Transverse colon (tissue), 4 donors: Measurements from ENCODE around the gene CRIP2. TPM values are rescaled to one million over a fixed set of nuclear protein-coding genes. Genes with fewer than 3 reads are reported as not detected.

Experiments used
- DNase-seq: peaks from one replicate; pipeline ENCODE4 v3.0.0-alpha.2; 2019
- H3K27ac ChIP-seq, 4 donors: fragments of 200-600 bp; sonication (generic); 2 replicates each; pipeline ENCODE4 v1.5.1; 2016 to 2018; ENCODE audit warnings: inconsistent platforms in 4 of 4
- H3K27me3 ChIP-seq: fragments of 200-600 bp; sonication (generic); 2 replicates; pipeline ENCODE4 v1.5.1; 2017; ENCODE audit warnings: inconsistent platforms
- H3K36me3 ChIP-seq, 4 donors: fragments of 200-600 bp; sonication (generic); 2 replicates each; pipeline ENCODE4 v1.5.1; 2017 to 2019; ENCODE audit warnings: inconsistent platforms in 4 of 4
- H3K4me1 ChIP-seq, 4 donors: fragments of 200-600 bp; sonication (generic); 2 replicates each; pipeline ENCODE4 v1.5.1; 2017 to 2020; ENCODE audit warnings: inconsistent platforms in 4 of 4
- H3K4me3 ChIP-seq, 4 donors: fragments of 200-600 bp; sonication (generic); 1 replicate in 1 of 4; 2 replicates in 3 of 4; pipeline versions ENCODE4 v1.5.1 to v1.6.1; 2017 to 2019; ENCODE audit warnings: inconsistent platforms in 4 of 4
- H3K9me3 ChIP-seq, 2 donors: fragments of 200-600 bp; sonication (generic); 2 replicates each; pipeline ENCODE4 v1.5.1; 2017 to 2019; ENCODE audit warnings: inconsistent platforms in 2 of 2
- EP300 ChIP-seq: sonication (generic); formaldehyde crosslinking; IDR thresholded peaks from one replicate; pipeline ENCODE4 v1.6.1; 2017; ENCODE audit warnings: antibody characterized with exemption, low read depth
- POLR2A ChIP-seq: fragments of 450-650 bp; IDR thresholded peaks from one replicate; pipeline ENCODE4 v1.6.1; 2016; ENCODE audit warnings: antibody characterized with exemption, mild to moderate bottlenecking, moderate library complexity
- POLR2AphosphoS5 ChIP-seq, 3 donors: sonication (generic); formaldehyde crosslinking; IDR thresholded peaks; one replicate each; pipeline ENCODE4 v1.6.1; 2016; ENCODE audit warnings: antibody characterized with exemption in 3 of 3
- WGBS, 2 donors: methylation state at CpG; one replicate each; pipeline ENCODE4 v1.1.5; 2018; ENCODE audit warnings: low coverage in 1 of 2; 5-methylcytosine and 5-hydroxymethylcytosine counted together
- in situ Hi-C, 4 donors: fragments of 200-750 bp; cut with MboI; loops; one replicate each; pipeline versions ENCODE4 v1.15.0 to v1.15.1; 2017; ENCODE audit warnings: low sequenced_read_pairs in 3 of 4, low pct_ligation_motif_present in 1 of 4, low pct_unique_long_range_greater_than_20kb in 1 of 4
- intact Hi-C: fragments of 100-400 bp; cut with DNase I; formaldehyde crosslinking; loops from one replicate; pipeline ENCODE4 v1.15.1; 2023; ENCODE audit warnings: low total_unique reads
- total RNA-seq, 4 donors: library from RNA; depleted of rRNA; stranded (reverse); fragments of >200 nt; gene quantifications; one replicate each; pipeline ENCODE4 v1.1.0, GENCODE V29; 2016
- TF ChIP-seq, protein P1 (sequence below), 5 experiments: fragments of 200-600 bp in 3 of 5; fragments of 450-650 bp in 2 of 5; sonication (generic) in 3 of 5; IDR thresholded peaks; 1 replicate in 2 of 5; 2 replicates in 3 of 5; pipeline ENCODE4 v1.5.1; 2016 to 2017; ENCODE audit warnings: antibody characterized with exemption in 5 of 5, inconsistent platforms in 3 of 5, mild to moderate bottlenecking in 2 of 5, moderate library complexity in 1 of 5

CRIP2 gene
- total RNA-seq, 4 donors from 2014 or later, result 11.2 to 67.3 (median 22.4) TPM

DNA sequence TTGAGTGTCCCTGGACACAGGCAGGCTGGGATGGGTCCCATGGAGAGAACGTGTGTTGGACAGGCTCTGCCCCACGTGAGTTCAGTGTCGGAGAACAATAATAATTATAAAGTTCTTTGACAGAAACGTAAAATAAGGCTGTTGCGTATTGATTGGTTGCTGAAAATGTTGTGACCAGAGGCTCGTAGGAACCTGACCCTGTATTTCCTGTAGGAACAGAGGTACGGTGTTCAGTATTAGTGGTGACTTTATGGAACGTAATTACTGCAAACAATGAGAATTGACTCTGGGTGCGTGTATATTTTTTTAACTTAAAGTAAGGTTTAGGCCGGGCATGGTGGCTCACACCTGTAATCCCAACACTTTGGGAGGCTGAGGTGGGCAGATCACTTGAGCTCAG lies 47.2 kb upstream of the CRIP2 start:
- in situ Hi-C loops (no loop called here), intact Hi-C loops (no loop called here)
- no peak for DNase-seq
- H3K4me1 ChIP-seq, result peaks cover 0 to 3% (median 0%) of the 10 kb centered on the region in 4 donors
- H3K27ac ChIP-seq, result no peak overlapping the region
- no peaks in the 10 kb centered on the region for H3K9me3 ChIP-seq
- 92 to 99% methylated on average over 8 to 10 of the region's 10 CpGs for WGBS, 2 donors
- TF ChIP-seq, protein P1, sequence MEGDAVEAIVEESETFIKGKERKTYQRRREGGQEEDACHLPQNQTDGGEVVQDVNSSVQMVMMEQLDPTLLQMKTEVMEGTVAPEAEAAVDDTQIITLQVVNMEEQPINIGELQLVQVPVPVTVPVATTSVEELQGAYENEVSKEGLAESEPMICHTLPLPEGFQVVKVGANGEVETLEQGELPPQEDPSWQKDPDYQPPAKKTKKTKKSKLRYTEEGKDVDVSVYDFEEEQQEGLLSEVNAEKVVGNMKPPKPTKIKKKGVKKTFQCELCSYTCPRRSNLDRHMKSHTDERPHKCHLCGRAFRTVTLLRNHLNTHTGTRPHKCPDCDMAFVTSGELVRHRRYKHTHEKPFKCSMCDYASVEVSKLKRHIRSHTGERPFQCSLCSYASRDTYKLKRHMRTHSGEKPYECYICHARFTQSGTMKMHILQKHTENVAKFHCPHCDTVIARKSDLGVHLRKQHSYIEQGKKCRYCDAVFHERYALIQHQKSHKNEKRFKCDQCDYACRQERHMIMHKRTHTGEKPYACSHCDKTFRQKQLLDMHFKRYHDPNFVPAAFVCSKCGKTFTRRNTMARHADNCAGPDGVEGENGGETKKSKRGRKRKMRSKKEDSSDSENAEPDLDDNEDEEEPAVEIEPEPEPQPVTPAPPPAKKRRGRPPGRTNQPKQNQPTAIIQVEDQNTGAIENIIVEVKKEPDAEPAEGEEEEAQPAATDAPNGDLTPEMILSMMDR (IDR thresholded peaks at IDR 0.05), result no peak
- TF ChIP-seq POLR2AphosphoS5 (IDR thresholded peaks at IDR 0.05) (no peak), EP300 (no peak), POLR2A (no peak)
- H3K36me3 ChIP-seq, result no peaks in the 10 kb centered on the region
- H3K4me3 ChIP-seq, result no peak overlapping the region
- H3K27me3 ChIP-seq, result no peaks in the 10 kb centered on the region

DNA sequence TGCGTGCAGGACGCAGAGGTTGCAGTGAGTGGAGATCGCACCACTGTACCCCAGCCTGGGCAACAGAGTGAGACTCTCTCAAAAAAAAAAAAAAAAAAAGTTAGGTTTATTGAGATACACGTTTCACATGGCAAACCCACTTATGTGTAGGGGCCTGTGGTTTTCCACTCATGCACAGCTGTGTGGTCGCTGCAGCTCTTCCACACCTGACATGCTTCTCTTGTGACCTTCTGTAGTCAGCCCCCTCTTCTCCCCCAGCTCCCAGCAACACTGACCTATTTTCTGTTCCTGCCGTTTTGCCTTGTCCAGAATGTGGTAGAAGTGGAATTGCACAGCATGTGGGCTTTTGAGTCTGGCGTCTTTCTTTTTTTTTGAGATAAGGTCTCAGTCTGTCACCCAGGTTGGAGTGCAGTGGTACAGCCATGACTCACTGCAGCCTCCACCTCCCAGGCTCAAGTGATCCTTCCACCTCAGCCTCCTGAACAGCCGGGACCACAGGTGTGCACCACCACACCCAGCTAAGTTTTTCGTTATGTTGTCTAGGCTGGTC lies 46.6 kb upstream of the CRIP2 start:
- Histone ChIP-seq H3K4me1 (no peaks in the 10 kb centered on the region), H3K36me3 (no peaks in the 10 kb centered on the region), H3K4me3 (no peak overlapping the region), H3K27me3 (no peaks in the 10 kb centered on the region), H3K27ac (no peak overlapping the region), H3K9me3 (no peaks in the 10 kb centered on the region)
- in situ Hi-C loops (no loop called here), intact Hi-C loops (no loop called here)
- TF ChIP-seq EP300, result no peak
- no peak for TF ChIP-seq POLR2A
- no peak for TF ChIP-seq POLR2AphosphoS5 (IDR thresholded peaks at IDR 0.05)
- TF ChIP-seq, protein P1 (IDR thresholded peaks at IDR 0.05), result no peak
- no peak for DNase-seq
- 83 to 90% methylated on average over 4 to 9 of the region's 9 CpGs for WGBS, 2 donors

DNA sequence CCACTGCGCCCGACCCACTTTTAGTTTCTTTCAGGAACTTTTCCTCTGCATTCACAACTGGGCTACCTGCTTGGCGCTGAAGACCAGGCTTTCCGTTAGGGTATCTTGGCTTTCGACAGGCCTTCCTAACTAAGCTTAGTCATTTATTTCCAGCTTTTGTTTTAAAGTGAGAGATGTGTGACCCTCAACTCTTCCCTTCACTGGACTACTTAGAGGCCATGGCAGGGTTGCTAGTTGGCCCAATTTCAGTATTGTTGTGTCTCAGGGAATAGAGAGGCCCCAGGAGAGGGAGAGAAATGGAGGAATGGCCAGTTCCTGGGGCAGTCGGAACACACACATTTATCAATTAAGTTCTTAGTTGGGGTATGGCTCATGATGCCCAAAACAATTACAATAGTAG lies 44.6 kb upstream of the CRIP2 start:
- no peak for TF ChIP-seq EP300
- TF ChIP-seq POLR2AphosphoS5 (IDR thresholded peaks at IDR 0.05), result no peak
- TF ChIP-seq POLR2A, result no peak
- TF ChIP-seq, protein P1 (IDR thresholded peaks at IDR 0.05), result no peak
- H3K4me1 ChIP-seq, result no peaks in the 10 kb centered on the region
- H3K27me3 ChIP-seq, result no peaks in the 10 kb centered on the region
- no peak overlapping the region for H3K27ac ChIP-seq
- DNase-seq, result no peak
- intact Hi-C loops (no loop called here), in situ Hi-C loops (no loop called here)
- H3K9me3 ChIP-seq, result no peaks in the 10 kb centered on the region
- 90% methylated on average over 6 of the region's 6 CpGs; no CpG with 5 or more reads in 1 of the 2 donors for WGBS, 2 donors
- H3K36me3 ChIP-seq, result no peaks in the 10 kb centered on the region
- no peak overlapping the region for H3K4me3 ChIP-seq

DNA sequence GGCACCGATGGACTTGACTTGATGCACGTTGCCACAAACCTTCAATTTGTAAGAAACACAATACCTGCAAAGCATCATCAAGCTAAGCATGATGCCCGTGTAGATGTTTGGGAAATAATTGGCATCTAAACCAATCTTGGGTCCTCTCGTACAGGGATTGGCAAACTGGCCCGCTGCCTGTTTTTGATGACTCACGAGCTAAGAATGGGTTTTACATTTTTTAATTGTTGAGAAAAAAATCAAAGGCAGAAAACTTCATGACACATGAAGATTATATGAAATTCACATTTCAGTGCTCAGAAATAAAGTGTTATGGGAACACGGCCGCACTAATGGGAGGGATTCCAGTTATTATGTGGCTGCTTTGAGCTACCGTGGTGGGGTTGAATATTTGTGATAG lies 44.1 kb upstream of the CRIP2 start:
- WGBS, 2 donors, result 71 to 82% methylated on average over 9 of the region's 9 CpGs
- TF ChIP-seq, protein P1 (IDR thresholded peaks at IDR 0.05), result no peak
- TF ChIP-seq EP300 (no peak), POLR2AphosphoS5 (IDR thresholded peaks at IDR 0.05) (no peak), POLR2A (no peak)

More for the DNA sequence above, 44.1 kb upstream of the CRIP2 start:
- Histone ChIP-seq H3K9me3 (no peaks in the 10 kb centered on the region), H3K36me3 (no peaks in the 10 kb centered on the region), H3K4me3 (no peak overlapping the region), H3K27ac (no peak overlapping the region), H3K27me3 (no peaks in the 10 kb centered on the region), H3K4me1 (no peaks in the 10 kb centered on the region)
- DNase-seq, result no peak
- in situ Hi-C loops, result no loop called here
- intact Hi-C loops, result no loop called here
